GM18507 (cell line): ENCODE results near the gene KCNT1.

Source experiments
- DNase-seq: peaks from one replicate; pipeline ENCODE4 v3.0.0; 2011; ENCODE audit warnings: low read depth; ENCODE audit not compliant: insufficient read length; ENCODE audit errors: extremely low spot score
- FAIRE-seq: peaks from 2 replicates; lab custom pipeline; 2011; peaks lifted over from hg19 to GRCh38; lab: Jason Lieb, UNC

KCNT1 gene

DNA sequence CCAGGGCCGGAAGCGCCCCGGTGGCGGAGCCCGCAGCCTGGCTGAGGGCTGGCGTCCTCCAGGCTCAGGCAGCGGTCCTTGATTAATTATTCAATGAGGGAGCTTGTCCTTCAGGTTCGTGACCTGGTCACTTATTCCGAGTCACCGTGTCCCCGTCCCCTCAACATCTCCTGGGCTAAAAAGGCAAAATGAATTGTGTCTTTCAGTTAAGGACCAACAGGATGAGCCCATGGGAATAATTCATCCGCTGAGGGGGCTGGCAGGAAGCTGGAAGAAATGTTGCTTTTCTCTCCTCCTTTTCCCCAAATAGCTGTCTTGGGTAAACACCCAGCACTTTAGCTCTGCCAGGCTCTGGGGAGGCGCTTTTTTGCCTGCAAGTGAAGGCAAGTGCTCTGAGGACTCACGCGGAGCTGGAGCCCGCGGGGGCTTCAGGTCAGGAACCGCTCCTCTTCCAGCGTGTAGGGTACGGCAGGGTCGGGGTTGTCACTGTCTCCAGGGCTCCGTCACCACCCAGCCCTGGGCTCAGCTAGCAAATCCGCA lies 13.1 kb downstream of the KCNT1 start:
- DNase-seq = no peak

DNA sequence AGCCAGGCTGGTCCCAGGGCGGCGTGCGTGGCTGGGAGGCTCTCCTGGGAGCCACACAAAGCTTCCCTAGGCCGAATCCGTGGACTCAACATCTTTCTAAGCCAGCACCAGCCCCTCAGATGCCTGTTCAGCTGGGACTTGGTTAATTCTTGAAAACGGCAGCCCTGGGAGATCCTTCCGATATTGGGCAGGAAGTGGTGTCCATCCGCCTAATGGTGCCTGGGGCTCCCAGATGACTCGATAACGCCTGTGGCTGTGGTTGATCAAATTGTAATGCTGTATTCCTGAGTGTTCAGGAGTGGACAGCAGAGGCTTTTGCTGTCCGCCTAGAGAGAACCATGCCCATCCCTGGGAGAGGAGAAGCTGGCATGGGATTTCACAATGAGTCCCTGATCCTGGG lies 14.1 kb downstream of the KCNT1 start:
- DNase-seq (no peak), FAIRE-seq (no peak)

More for the DNA sequence above, 13.1 kb downstream of the KCNT1 start:
- FAIRE-seq = no peak

DNA sequence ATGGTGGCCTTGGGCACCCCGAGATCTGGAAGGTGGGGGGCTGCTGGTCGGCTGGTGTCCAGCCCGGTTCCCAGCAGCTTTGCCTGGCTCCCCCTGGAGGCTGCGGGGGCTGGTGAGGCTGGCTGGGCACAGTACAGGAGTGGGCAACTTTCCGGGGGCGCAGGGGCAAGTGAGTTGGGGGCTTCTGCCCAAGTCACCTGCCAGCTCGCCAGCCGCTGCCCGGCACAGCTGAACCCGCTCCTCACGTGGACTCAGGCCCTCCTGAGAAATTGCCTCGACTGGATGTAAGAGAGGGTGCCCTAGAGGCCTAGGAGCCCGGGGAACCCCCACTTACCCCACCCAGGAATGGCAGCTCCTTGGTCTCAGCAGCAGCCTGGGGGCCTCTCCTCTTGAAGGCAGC lies 15.4 kb downstream of the KCNT1 start:
- no peak for FAIRE-seq

DNA sequence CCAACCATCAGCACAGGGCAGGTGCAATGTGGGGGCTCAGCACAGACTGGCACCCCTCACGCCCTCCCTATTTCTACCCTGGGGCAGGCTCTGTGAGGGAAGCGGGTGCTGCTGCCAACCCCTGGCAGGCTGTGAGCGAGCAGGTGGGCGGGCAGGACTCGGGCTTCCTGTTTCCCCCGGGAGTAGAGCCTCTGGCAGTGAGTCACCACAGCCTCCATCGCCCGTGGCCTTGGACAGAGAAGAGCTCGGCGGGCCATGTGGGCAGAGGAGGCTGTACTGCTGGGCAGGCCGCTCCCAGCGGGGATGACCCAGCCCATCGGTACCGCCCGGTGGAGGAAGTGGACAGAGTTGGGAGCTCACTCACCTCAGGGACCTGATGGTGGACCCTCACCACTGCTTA lies 16.6 kb downstream of the KCNT1 start:
- DNase-seq = no peak
- FAIRE-seq = no peak

More for the DNA sequence above, 15.4 kb downstream of the KCNT1 start:
- no peak for DNase-seq

DNA sequence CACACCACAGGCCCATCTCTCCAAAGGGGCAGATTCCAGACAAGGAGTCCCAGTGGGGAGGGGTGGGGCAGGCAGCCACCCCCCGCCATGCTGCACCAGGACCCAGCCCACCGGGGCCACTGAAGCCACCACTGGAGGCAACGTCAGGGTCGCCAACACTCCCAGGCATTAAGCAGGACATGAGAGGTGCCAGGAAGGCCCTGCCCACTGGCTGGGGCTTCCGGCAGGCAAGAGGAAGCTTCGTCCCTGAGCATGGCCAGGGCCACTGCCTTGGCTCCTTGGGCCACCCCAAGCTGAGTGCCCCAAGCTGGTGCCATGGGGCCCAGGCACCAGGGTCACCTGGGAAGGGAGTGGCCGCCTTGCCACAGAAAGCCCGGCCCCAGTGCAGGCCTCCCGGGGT lies 17.5 kb downstream of the KCNT1 start:
- no peak for FAIRE-seq
- no peak for DNase-seq

DNA sequence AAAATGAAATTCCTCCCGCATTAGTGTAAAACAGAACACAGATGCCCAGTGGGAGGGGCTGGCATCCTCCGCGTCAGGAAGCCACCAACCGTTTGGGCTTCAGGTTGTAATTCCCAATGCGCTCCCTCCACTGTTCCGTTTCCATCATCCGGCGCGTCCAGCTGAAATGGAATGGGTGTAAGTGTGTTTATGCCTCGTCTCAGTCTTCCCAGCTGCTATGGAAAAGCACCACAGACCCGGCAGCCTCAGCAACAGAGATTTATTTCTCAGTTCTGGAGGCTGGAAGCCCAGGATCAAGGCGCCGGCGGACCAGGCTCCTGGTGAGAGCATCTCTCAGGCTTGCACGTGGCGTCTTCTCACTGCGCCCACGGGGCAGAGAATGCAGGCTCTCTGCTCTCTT lies 20.4 kb downstream of the KCNT1 start:
- FAIRE-seq (no peak), DNase-seq (no peak)

DNA sequence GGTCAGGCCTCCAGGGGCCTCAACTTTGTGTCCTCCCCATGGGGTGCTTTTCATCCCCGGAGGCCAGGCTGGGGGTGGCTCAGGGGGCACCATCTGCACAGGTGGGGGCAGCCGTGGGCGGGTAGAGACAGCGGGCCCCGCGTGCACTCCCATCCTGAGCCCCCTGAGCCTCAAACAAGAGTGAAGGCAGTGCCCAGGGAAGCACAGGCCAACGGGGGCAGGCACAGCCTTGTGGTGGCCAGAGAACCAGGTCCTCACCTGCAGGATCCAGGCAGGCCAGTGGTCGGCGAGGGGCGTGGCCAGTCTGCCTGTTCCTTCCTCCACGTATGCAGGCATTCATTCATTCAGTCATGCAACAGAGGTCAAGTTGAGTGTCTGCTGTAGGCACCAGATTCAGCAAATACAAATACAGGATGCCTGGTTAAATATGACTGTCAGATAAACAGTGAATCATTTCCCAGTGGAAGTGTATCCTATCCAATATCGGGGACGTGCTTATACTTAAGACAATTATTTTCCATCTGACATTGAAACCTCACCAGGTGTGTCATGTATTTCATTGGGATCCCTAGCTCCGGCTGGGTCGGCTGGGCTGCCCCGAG lies 22.3 kb downstream of the KCNT1 start:
- DNase-seq = no peak
- FAIRE-seq = no peak

DNA sequence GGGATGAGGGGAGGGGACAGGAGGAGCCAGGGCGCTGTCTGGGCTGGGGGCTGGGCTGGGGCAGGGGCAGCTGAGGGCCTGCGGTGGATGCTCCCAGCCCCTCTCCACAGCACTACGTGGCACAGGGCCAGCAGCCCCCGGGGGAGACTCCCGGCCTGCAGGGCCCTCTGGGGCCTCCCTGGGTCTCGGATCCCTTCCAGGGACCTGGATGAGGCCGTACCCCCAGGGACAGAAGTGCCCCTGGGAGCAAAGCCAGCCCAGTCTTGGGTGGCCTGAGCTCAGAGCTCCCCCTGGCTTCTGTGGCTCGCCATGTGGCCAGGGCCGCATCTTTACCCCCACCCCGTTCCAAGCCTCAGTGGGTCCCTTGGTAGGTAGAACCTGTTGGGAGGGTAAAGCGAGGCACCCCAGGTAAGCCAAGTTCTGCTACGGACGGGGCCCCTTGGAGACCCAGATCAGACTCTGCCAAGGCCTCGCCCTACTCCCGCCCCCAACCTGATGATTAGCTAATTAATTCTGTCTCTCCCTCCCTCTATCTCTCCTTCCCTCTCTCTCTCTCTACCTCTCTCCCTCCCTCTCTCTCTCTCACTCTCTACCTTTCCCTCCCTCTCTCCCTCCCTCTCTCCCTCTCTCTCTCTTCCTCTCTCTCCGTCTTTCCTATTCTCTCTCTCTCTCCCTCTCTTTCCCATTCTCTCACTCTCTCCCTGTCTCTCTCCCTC lies 24.3 kb downstream of the KCNT1 start:
- no peak for DNase-seq
- FAIRE-seq = no peak

DNA sequence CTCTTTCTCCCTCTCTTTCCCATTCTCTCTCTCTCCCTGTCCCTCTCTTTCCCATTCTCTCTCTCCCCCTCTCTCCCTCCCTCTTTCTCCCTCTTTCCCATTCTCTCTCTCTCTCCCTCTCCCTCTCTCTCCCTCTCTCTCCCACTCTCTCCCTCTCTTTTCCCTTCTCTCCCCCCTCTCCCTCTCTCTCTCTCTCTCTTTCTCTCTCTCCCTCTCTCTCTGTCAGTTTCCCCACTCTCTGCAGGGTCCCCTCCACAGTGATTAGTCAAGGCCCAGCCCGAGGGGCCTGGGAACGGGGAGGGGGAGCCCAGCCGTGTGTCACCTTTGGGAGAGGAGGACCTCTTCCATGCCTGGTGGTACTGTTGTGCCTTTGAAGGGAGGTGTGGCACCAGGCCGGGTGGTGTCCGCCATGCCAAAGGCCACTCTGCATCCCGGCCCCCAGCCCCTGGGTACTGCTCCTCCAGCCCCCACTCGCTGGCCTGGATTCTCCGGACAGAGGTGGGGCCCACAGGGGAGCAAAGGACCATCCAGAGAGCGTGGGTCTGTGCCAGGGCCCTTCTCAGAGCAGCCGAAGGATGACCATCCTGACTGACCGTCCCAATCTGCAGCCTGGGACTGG lies 25.4 kb downstream of the KCNT1 start:
- no peak for DNase-seq
- FAIRE-seq = no peak

DNA sequence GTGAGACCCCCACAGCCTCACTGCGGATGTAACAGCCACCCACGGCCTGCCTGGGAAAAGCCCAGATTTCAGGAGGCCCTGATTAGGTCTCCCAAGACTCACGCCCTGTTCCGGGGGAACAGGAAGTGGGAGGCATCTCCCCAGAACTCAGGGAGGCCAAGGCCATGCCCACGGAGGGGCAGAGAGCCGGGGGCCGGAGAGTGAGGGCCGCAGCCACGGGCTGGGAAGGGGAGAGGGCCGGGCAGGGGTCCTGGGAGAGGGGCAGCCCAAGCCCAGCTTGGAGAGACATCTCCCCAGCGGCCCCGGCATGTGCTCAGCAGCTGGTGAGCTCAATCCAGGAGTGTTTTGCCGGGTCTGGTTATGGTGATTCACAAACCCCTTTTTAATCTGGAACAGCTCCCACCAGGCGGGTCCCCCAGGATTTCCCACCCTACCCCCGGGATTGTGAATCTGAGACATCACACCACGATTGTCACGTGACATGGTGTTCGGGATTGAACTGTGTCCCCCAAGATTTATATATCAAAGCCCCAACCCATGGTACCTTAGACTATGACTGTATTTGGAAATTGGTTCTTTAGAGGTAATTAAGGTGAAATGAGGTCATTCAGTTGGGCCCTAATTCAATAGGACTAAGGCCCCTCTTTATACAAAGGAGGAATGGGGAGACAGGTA lies 26.6 kb downstream of the KCNT1 start:
- FAIRE-seq (no peak), DNase-seq (no peak)

DNA sequence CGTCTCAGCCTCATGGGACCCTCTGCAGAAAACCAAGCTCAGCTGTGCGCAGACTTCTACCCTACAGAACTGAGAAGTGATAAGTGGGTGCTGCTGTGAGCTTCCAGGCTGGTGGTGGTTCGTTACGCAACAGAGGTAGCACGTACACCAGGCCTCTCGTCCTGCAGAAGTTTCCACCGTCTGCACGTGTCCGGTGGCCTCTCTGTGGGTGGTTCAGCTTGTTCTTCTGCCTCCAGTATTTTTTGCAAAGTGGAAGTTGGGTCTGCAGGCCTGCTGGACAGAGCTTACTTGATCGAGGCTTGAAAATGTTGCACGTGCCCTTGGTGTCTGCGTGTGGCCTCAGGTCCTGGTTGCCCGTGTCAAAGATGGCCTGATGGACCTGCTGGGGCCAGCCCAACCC lies 27.5 kb downstream of the KCNT1 start:
- FAIRE-seq (no peak), DNase-seq (no peak)

DNA sequence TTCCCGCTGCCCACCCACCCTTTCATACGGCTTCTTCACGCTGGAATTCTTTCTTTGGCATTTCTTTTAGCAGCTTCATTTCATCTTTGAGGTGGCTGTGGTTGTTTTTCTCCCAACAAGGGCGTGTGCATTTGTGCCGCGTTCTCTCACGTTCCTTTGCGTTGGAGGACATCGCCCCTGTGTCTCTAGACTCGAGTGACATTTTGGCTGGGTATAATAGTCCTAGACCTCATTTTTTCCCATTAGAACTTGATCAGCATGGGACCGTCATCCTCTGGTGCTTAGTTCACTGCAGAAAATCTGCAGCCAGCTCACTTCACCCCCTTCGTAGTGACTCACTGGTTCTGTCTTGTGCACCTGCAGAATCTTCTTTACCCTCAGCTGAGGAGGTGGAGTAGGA lies 29.5 kb downstream of the KCNT1 start:
- FAIRE-seq = no peak
- no peak for DNase-seq

DNA sequence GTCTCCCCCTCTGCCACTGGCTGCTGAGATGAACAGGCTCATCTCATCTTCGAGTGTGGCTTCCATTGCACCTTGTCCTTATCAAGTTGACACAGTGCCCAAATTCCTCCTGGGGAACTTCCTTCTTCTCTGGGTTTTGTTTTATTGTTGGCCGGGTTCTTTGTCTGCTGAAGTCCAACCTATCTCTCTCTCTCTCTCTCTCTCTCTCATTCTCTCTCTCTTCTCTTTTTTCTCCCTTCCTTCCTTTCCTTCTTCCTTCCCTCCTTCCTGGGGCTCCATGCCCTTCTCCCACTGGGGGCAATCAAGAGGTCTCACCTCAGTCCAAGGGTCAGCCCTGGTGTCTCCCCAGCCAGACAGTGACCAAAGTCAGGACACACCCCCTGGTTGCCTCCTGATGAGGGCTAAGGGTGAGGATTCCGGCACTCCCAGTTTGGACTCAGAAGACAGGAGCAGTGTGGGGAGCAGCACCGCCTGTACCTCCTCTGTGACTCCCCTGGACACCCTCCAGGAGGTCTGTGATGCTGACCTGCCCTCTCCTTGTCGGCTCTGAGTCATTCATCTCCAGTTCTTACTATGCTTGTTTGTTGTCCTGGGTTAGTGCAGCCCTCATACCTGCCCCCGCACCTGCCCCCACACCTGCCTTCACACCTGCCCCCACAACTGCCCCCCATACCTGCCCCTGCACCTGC lies 30.7 kb downstream of the KCNT1 start:
- FAIRE-seq (no peak), DNase-seq (no peak)

DNA sequence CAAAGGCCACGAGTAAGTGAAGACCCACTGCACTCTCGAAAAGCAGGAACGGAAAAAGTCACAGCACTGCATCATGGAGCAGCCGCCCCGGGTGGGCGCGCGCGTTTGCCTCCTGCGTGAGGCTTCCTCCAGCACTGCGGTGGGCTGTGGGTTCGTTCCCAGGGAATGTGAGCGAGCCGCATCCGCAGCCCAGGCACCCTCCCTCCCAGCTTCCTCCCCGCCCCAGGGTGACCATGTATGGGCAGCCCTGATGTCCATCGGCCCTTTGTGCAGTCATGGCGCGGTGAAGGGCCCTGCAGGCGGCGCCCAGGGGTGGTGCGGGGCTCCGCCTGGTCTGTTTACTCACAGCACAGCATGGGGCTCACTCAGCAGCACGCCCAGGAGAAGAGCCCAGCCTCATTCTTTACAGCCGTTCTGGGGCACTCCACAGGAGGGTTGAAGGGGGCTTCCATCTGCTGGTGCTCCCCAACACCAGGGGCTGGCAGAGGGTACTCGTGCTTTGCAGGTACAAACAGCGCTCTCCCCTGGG lies 32.7 kb downstream of the KCNT1 start:
- DNase-seq = no peak
- FAIRE-seq = no peak

DNA sequence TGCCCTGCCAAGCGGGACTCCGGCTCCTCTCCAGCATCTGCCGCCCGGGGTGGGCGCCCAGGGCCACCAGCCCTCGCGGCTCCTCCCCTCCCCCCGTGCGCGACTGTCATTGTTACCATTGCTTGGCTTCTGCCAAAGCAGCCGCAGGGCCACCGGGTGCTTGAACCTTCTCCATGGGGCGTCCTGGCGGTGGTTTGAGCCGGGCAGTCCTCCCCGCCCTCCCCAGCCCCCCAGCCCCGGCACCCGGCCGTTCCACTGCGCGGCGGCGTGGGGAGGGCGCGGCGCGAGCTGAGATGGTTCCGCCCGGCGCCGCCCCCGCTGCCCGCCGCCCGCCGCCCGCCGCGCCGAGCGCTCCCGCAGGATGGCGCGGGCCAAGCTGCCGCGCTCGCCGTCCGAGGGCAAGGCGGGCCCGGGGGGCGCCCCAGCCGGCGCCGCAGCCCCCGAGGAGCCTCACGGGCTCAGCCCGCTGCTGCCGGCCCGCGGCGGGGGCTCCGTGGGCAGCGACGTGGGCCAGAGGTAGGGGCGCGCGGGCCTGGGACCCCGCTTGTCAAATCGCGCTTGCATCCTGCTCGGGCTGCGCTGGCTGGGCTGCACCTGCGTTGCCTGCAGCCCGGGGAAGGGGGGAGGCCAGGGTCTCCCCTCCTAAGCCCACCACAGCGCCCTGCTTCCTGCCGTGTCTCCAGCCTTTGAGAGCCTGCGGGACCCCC lies 34.4 kb downstream of the KCNT1 start:
- no peak for FAIRE-seq
- no peak for DNase-seq

DNA sequence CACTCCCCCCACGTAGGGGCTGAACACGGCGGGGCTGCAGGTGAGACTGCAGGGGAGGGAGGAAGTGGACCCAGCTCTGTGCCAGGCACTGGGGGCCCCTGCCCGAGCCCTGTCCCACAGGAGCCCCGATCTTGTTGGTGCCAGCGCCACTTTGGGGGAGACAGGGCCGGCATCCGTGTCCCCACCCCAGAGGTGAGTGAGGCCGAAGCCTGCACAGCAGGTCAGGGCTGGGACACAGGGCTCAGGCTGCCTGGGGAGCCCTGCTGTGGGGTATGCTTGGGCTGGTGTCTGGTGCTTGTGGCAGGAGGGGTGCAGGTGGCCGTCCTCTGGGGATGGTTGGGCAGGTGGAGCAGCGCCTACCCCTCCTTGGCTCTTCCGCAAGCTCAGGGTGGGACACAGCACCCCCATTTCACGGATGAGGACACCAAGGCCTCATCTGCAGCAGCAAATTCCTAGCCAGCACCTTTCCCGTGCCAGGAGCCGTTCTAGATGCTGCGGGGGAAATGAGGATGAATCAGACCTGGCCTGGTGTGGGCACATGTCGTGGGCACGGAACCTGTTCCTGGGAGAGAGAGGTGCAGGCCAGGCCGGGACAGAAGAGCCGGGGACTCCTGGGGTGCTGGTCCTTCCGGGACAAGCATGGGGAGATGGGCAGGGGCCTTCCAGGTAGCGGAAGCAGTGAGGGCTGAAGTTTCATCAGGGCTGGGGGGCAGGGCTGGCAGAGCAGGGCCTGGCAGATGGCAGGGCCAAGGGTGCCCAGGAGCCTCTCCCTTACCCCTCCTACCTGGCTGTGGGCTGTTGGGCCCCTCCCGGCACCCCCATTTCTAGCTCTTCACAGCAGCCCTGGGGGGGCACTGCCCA lies 35.2 kb downstream of the KCNT1 start:
- FAIRE-seq = no peak

DNA sequence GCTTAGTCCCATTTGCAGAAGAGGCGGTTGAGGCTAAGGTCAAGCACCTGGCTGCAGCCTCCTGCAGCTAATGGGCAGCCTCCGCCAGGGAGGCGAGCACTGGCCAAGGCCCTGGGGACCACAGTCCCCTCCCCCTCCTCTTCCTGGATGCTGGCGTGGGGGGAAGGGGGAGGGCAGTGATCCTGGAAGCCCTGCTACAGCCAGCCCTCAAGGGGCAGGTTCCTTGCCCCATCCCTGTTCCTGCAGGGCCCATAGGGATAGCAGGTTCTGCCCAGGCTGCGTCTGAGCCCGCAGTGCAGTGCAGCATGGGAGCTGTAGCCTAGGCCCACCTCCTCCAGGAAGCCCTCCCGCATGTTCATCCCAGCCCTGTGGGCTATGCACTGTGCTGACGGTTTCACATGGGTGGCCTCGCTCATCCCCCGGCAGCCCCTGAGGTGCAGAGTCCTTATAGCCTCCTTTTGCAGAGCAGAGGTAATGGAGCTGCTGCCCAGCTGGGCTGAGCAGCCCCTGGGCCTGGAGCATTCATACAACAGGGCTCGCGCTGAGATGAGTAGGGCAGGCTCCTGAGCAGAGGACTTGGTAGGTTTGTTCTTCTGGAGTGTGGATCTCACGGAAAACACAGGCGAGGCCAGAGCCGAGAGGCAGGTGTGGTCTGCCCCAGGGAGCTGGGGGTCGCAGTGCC lies 36.0 kb downstream of the KCNT1 start:
- no peak for DNase-seq
- FAIRE-seq = no peak

More for the DNA sequence above, 35.2 kb downstream of the KCNT1 start:
- no peak for DNase-seq
